B cell (primary cell): ENCODE data around the gene AZIN2.

Source experiments
- EZH2 ChIP-seq: IDR thresholded peaks from 2 replicates; pipeline ENCODE4 v1.6.1; 2012; ENCODE audit warnings: borderline replicate concordance, low read depth, mild to moderate bottlenecking, moderate library complexity, low read length; ENCODE audit not compliant: insufficient read depth, poor library complexity, severe bottlenecking
- TF ChIP-seq, protein P1 (sequence below): fragments of 200-600 bp; IDR thresholded peaks from one replicate; pipeline ENCODE4 v1.8.0; 2022; ENCODE audit warnings: antibody characterized with exemption, mild to moderate bottlenecking

DNA sequence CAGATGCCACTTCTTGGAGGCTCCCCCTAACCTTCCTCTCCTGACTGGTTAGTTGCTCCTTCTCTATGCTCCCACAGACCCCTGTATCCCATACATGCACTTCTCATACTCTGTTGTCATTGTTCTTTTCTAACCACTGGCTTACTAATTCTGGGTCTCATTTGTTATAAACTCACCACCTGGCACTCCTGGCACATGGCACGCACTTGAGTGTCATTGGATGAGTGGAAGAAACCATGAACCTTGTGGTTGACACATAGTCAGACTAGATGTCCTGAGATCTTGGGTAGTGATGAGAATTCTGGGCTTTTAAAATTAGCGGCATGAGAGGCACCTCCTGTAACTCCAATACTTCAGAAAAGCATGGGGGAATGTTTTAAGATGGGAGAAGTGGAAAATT, 51.6 kb downstream of the AZIN2 start:
- TF ChIP-seq, protein P1, sequence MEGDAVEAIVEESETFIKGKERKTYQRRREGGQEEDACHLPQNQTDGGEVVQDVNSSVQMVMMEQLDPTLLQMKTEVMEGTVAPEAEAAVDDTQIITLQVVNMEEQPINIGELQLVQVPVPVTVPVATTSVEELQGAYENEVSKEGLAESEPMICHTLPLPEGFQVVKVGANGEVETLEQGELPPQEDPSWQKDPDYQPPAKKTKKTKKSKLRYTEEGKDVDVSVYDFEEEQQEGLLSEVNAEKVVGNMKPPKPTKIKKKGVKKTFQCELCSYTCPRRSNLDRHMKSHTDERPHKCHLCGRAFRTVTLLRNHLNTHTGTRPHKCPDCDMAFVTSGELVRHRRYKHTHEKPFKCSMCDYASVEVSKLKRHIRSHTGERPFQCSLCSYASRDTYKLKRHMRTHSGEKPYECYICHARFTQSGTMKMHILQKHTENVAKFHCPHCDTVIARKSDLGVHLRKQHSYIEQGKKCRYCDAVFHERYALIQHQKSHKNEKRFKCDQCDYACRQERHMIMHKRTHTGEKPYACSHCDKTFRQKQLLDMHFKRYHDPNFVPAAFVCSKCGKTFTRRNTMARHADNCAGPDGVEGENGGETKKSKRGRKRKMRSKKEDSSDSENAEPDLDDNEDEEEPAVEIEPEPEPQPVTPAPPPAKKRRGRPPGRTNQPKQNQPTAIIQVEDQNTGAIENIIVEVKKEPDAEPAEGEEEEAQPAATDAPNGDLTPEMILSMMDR: no peak
- no peak for TF ChIP-seq EZH2
